ENCODE results near the gene CENPH.
"Not testable (repeated sequence)": the region's sequence is repeated elsewhere in the genome, so short reads cannot be mapped to it uniquely, and the experiment has no call there.

Gene CENPH

DNA sequence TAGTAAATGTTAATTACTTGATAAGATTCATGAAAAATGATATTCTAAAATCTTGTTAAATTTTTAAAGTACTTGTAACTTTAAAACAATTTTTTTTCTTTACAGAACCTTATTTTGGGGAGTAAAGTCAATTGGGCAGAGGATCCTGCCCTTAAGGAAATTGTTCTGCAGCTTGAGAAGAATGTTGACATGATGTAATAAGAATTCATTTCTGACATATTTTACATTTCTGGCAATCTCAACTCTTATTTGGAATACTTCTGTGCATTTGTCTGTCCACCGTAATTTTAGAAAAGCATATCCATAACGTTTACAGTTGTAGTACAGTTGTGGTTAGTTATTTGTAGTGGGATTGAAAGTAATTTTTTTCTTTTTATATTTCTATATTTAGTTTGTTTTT is 20.2 kb downstream of the CENPH start:
- no peak for DNase-seq (ENCODE audit: low read depth in 2 of 2)

DNA sequence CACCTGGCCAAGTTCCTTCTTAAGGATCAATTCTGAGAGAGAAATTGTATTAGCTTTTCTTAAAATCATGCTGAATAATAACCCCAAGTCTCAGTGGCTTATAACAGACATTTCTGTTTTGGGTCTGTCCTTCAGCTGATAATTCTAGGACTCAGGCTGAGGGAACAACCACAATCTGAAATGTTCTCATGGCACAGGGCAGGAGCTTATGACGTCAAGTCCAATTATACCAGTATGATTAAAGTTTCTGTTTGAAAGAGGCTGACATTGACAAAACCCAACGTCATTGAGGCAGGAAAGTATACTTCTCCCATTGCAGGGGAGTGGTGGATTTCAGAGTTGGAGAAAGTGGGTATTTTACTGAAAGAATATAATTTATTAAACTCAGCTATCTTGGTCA is 21.8 kb downstream of the CENPH start:
- DNase-seq (ENCODE audit: low read depth in 2 of 2) = no peak

DNA sequence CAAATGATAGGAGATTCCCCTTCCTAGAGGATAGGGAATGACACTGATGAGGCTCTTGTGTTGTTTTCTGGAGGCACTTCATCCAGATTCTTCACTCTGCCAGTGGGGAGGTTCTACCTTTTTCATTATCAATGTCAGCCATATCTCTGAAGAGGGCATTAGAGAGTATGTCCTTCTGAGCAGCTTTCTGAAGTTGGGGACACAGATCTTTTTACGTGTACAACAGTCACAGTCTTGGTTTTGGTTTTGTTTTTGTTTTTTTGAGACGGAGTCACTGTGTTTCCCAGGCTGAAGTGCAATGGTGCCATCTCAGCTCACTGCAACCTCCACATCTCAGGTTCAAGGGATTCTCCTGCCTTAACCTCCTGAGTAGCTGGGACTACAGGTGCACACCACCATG is 22.6 kb downstream of the CENPH start:
- DNase-seq (ENCODE audit: low read depth in 2 of 2) = no peak

DNA sequence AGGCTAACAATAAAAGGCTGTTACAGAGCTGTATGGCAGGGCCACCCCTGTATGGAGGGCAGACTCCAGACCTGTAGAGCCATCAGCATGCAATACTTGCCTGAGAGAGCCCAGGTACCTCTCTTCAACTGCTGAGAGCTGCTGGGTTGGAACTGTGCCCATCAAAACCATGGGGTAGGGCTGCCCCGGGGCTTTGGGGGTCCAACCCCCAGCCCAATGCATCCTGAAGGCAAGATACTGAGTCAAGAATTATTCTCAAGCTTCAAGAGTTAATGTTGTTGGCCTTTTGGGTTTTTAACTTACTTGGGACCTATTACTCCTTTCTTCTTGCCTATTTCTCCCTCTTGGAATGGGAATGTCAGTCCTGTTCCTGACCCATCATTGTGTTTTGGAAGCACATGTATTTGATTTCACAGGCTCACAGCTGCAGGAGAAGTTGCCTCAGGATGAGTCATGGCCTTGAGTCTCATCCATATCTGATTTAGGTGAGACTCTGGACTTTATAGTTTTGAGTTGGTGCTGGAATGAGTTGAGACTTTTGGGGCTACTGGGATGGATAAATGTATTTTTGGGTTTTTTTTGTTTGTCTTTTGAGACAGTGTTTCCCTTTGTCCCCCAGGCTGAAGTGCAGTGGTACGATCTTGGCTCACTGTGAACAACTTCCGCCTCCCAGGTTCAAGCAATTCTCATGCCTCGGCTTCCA is 24.3 kb downstream of the CENPH start:
- peak; percentile 48 to 52 for DNase-seq (ENCODE audit: low read depth in 2 of 2)

DNA sequence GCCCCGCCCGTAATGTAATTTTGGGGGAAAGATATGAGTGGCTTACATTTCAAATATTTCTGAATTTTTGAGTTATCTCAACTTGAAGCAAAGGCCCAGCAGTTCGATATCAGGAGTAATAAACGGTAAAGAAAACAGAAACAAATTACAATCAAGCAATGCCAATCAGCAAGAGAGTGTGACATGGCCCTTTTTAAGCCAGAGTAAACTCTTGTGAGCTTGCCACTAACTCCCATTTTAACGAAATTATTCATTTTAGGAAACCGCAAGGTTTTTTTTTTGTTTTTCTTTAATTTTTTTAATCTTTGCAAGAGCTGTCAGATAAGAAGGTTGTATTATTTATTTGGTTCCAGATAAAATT is 27.7 kb downstream of the CENPH start:
- no peak for DNase-seq (ENCODE audit: low read depth in 2 of 2)

DNA sequence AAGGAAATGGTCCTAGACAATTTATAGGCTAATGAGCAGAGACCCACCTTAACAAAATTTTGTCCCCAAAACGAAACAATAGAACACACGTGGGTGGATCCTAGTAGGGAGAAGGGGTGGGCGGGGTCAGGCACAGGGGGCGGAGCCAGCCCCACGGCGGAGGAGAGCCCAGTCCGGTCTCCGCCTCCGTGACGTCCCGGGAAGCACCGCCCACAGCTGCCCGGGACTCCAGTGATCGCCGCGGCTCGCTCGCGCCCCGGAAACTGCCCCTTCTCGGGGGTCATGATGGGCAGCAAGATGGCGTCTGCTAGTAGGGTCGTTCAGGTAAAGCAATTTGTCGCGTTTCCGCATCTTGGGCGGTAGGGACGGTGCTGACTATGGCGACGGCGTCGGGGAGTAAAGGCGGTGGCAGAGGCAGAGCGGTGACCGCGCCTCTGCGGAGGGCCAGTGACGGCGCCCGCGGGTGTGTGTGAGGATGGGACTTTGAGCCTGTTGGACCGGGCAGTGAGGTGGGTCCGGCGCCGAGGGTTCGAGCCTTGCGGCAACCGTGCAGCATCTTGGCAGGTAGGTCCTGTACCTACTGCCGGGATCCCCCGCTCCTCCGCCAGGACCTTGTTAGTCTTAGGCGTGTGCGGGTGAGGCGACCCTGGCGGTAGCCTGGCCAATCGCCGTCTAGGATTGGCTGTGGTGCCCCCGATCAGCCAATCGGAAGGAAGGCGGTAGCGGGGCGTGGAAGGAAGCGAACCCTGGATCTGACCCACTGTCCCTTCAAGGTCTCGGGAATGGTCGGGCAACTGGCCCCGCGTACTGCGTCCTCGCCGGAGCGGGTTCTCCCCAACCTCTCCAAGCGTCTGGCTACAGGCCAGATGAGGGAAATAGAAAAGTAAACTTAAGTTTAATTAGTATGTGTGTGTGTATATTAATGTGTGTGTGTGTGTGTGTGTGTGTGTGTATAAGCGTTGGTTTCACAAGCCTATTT is 28.5 kb downstream of the CENPH start:
- peak; percentile 73 to 74 for DNase-seq (ENCODE audit: low read depth in 2 of 2)

DNA sequence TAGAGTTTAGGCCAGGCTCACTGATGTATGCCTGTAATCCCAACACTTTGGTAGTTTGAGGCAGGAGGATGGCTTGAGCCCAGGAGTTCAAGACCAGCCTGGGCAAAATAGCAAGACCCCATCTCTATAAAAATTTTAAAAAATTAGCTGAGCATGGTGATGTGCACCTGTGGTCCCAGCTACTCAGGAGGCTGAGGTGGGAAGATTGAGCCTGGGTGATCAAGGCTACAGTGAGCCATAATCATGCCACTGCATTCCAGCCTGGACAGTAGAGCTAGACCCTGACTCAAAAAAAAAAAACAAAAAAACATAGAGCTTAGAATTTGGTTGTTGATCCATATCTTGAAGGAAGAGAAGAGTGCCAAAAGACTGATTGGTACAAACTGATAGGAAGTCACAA is 30.6 kb downstream of the CENPH start:
- DNase-seq (ENCODE audit: low read depth in 2 of 2) = no peak

DNA sequence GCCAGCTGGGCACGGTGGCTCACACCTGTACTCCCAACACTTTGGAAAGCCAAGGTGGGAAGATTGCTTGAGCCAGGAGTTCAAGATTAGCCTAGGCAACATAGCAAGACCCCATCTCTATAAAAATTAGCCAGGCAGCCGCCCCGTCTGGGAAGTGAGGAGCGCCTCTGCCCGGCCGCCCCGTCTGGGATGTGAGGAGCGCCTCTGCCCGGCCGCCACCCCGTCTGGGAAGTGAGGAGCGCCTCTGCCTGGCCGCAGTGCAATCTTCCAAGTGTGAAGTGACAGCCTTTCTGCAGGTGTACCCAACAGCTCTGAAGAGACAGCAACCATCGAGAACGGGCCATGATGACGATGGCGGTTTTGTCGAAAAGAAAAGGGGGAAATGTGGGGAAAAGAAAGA is 31.0 kb downstream of the CENPH start:
- not testable (repeated sequence) for DNase-seq (ENCODE audit: low read depth in 2 of 2)

DNA sequence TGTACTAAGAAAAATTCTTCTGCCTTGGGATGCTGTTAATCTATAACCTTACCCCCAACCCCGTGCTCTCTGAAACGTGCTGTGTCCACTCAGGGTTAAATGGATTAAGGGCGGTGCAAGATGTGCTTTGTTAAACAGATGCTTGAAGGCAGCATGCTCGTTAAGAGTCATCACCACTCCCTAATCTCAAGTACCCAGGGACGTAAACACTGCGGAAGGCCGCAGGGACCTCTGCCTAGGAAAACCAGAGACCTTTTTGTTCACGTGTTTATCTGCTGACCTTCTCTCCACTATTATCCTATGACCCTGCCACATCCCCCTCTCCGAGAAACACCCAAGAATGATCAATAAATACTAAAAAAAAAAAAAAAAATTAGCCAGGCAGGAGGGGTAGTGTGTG is 31.4 kb downstream of the CENPH start:
- DNase-seq (ENCODE audit: low read depth in 2 of 2) = not testable (repeated sequence)

DNA sequence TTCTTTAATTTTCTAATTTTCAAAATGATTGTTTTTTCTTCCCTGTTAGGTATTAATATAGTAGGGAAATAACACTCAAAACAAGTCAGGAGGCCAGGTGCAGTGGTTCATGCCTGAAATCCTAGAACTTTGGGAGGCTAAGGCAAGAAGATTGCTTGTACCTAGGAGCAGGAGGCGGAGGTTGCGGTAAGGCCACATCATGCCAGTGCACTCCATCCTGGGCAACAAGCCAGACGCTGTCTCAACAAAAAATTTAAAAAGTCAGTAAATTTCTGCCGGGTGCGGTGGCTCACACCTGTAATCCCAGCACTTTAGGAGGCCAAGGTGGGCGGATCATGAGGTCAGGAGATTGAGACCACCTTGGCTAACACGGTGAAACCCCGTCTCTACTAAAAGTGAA is 35.1 kb downstream of the CENPH start:
- DNase-seq (ENCODE audit: low read depth in 2 of 2) = no peak

DNA sequence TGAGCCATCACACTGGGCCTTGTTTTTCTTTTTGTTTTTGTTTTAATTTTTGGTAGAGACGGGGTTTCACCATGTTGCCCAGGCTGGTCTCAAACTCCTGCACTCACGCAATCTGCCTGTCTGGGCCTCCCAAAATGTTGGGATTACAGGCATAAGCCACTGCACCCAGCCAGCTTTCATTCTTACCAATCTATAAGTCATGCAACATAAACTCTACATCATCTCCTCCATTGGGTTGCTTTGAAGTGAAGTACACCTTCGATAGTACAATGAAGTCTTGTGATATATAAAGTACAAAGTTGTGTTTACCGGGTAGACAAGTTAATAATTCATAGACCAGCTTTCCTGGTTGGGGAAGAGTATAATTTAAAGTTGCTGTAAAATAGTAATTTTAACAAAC is 36.5 kb downstream of the CENPH start:
- no peak for DNase-seq (ENCODE audit: low read depth in 2 of 2)

DNA sequence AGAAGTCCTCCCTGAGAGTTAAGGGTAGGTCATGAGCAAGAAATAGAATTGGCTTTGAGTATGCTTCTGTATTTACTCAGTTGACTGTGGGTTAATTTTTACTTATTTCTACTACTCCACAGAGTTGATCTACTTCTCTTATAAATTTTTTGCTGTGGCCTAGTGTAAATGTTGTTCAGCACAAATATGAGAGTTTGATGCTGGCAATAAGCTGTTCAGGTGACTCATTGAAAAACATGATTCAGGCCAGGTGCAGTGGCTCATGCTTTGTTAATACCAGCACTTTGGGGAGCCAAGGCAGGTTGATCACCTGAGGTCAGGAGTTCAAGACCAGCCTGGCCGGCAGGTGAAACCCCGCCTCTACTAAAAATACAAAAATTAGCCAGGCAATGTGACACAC is 40.8 kb downstream of the CENPH start:
- no peak for DNase-seq (ENCODE audit: low read depth in 2 of 2)

DNA sequence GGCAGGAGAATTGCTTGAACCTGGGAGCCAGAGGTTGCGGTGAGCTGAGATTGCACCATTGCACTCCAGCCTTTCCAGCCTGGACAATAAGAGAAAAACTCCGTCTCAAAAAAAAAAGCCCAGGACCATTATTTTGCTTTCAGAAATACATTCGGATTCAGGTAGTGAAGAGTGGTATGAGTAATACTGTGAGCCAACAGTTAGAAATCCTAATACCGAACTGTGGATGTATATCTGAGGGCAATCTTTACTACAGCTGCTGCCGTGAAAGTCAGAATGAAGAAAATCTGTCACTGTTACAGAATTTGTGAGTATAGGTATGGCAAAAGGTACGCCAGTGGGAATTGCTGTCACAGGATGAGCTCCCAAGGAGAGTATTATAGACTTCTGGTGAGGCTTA is 41.9 kb downstream of the CENPH start:
- no peak for DNase-seq (ENCODE audit: low read depth in 2 of 2)

DNA sequence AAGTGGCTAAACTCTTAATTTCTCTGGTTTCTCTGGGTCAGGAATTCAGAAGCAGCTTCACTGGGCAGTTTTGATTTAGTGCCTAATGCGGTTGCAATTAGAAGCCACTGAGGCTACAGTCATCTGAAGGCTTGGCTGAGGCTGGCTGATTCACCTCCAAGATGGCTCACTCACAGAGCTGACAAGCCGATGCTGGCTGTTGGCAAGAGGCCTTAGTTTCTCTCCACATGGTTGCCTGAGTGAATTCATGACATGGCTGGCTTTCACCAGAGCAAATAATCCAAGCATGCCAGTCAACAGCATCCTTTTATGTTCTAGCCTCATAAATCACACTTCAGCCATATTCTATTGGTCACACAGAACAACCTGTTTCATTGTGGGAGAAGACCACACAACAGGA is 42.5 kb downstream of the CENPH start:
- DNase-seq (ENCODE audit: low read depth in 2 of 2) = no peak

DNA sequence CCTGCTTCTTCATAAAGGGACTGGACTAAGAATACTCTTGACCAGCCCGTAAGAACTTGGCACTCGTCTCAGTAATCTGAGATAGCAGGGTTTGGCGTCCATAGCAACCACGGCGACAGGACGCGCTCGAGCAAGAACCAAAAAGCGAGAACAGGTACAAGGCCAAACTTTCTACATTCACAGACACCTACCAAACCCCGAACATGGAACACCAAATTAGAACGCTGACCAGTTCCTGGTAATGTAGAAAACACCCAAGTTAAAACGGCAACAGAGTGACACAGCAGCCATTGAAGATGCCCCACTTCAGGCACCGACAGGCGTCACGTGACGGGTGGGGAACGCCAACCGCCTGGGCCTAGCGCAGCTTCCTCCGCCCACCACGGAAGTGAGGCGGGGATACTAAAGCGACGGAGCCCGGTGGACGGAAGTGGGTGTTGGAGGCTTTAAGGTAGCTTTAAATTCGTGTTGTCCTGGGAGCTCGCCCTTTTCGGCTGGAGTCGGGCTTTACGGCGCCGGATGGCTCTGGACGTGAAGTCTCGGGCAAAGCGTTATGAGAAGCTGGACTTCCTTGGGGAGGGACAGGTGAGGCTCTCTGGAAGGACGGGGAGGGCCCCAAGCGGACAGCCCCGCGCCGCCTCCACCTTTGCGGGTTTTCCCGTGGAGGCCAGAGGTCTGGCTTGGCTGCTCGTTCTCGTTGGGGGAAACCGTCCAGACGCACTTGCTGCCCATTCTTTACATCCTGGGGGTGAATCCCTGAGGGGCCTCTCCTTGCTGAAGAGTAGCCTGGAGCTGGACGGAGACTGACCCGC is 45.3 kb downstream of the CENPH start, which contains the start of gene CDK7:
TSS of gene CDK7 (plus strand) at position 430 of the 812 bp plus-strand sequence. CDS start at position 520, 90 bp downstream.
- DNase-seq (ENCODE audit: low read depth in 2 of 2) = peak; percentile 74

DNA sequence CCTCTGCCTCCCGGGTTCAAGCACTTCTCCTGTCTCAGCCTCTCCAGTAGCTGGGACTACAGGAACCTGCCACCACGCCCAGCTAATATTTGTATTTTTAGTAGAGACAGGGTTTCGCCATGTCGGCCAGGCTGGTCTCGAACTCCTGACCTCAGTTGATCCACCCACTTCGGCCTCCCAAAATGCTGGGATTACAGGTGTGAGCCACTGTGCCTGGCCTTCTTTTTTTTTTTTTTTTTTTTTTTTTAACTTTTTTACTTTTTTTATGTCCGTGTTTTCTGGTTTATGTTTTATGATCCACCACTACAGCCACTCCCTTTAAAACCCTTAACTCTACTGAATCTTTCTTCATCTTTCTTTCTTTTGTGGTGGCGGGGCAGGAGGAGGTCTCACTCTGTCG is 47.4 kb downstream of the CENPH start:
- not testable (repeated sequence) for DNase-seq (ENCODE audit: low read depth in 2 of 2)

DNA sequence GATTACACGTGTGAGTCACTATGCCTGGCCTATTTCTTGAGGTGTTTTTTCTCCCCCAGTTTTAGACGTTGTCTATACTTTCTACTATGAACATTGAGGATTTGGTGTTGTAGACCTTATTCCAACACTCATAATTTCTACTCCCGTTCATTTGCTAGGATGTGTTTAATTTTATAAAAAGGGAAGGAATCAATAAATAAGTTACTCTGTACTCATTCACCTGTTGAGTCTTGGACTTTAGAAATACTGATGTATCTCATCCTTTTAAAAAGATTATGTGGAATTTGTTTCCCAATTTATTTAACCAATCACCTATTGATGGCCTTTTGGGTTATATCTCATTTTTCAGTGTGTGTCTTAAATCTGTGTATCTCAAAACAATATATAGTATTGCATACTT is 48.5 kb downstream of the CENPH start:
- DNase-seq (ENCODE audit: low read depth in 2 of 2) = no peak

DNA sequence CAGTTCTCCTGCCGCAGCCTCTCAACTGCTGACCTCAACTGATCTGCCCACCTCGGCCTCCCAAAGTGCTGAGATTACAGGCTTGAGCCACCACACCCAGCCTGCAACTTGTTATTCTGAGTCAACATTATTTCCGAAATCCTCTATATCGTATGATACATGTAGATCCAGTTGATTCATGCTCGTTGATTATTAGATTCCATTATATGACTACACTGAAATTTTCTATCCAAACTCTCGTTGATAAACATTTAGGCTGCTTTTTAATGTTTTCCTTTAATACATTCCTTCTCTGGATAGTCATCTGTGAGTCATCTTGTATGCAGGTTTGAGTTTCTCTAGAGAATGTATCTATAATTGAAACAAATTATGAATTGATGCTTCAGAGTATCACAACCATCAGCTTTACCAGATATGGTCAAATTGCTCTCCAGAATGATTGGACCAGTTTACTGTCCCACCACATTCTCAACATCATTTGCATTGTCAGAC is 49.4 kb downstream of the CENPH start:
- peak; percentile 88 to 91 for DNase-seq (ENCODE audit: low read depth in 2 of 2)

DNA sequence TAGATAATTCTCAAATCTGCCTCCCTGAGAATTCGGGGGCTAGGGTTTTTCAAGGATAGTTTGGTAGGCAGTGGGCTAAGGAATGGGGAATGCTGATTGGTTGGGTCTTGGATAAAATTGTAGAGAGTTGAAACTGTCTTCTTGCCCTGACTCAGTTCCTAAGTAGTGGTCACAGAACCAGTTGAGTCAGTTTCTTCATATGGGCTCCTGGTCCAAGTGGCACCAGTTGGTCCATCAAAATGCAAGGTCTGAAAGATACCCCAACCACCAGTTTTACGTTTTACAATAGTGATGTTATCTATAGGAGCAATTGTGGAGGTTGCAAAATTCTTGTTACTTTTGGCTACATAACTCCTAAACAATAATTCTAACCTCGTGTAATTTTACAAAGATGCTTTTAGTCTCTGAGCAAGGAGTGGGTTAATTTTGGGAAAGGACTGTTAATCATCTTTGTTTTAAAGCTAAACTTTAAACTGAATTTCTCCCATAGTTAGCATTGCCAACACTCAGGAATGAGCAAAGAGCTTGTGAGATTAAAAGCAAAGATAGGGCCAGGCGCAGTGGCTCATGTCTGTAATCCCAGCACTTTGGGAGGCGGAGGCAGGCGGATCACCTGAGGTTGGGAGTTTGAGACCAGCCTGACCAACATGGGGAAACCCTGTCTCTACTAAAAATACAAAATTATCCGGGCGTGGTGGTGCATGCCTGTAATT is 53.0 kb downstream of the CENPH start:
- DNase-seq (ENCODE audit: low read depth in 2 of 2) = no peak

DNA sequence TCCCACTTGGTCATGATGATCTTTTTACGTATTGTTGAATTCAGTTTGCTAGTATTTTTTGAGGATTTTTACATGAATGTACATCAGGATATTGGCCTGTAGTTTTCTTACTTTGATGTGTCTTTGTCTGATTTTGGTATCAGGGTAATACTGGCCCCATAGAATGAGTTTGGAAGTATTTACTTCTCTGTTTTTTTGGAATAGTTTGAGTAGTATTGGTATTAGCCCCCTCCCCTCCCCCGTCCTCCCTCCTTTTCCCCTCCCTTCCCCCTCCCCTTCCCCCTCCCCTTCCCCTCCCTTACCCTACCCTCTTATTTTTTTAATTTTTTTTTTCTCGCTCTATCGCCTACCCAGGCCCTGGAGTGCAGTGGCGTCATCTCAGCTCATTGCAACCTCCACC is 55.6 kb downstream of the CENPH start:
- DNase-seq (ENCODE audit: low read depth in 2 of 2) = no peak

DNA sequence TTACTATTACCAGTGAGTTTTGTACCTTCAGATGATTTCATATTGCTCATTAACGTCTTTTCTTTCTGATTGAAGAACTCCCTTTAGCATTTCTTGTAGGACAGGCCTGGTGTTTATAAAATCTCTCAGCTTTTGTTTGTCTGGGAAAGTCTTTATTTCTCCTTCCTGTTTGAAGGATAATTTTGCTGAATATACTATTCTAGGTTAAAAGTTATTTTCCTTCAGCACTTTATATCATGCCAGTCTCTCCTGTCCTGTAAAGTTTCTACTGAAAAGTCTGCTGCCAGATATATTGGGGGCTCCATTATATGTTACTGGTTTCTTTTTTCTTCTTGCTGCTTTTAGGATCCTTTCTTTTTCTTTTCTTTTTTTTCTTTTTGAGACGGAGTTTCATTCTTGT is 58.6 kb downstream of the CENPH start:
- DNase-seq (ENCODE audit: low read depth in 2 of 2) = no peak

Data from fibroblast of skin of left quadriceps (primary cell).